T47D (cell line): ENCODE results near the gene PTPRCAP.
"Not testable (repeated sequence)": the region's sequence is repeated elsewhere in the genome, so short reads cannot be mapped to it uniquely, and the experiment has no call there.

Experiments used
- DNase-seq, 2 experiments: peaks; one replicate each; pipeline versions ENCODE4 v3.0.0 to v3.0.0-alpha.2; 2011 to 2012; ENCODE audit warnings: low read depth in 1 of 2, low spot score in 1 of 2
- JUND ChIP-seq: IDR thresholded peaks from 2 replicates; pipeline ENCODE4 v1.6.1; 2012; ENCODE audit warnings: low read depth
- in situ Hi-C: cut with HindIII; loops from 2 replicates; pipeline ENCODE4 v1.10.0; 2016; ENCODE audit warnings: low sequenced_read_pairs, low pct_unique_long_range_greater_than_20kb

The PTPRCAP gene

DNA sequence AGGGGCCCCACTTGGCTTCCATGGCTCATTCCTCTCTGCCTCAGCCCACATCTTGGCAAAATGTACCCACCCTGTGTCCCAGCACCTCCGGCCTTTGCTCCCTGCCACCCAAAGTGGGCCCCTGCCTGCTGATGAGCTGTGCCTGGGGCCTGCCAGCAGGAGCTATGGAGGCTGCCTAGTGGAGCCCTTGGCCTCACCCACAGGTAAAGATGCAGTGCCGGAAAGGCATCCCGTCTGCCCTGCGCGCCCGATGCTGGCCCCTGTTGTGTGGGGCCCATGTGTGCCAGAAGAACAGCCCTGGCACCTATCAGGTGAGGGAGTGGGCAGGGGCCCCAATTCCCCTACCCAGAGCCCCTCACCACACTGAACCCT lies 32.3 kb downstream of the PTPRCAP start:
- no peak for TF ChIP-seq JUND
- in situ Hi-C loops: no loop called here
- no peak for DNase-seq

DNA sequence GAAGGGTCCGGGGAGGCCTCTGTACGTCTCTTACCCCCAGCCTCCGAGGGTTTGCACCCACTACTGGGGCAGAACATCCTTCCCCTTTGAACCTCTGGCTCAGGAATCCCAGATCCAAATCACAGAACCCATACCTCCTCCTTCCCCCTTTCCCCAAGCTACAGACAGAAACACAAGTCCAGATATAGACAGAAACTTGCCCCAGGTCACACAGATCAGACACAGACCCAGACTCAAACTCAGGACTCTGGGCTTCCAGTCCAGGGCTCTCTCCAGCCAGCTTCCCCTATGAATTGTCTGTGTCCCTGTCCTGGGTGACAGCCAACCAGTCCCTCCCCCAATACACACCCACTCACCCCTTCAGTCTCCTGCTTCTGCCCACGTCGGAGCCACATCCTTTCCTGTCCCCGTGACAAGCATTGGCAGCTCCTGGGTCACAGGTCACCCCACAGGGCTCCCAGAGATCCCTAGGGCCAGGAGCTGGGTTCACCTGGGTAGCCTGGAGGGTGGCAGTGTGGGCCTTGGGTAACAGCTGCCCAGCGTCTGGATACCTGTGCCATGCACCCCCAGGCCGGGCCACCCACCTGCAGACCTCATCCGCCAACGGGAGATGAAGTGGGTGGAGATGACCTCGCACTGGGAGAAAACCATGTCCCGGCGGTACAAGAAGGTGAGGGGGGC lies 32.8 kb downstream of the PTPRCAP start:
- TF ChIP-seq JUND: no peak
- no peak for DNase-seq
- in situ Hi-C loops: no loop called here

DNA sequence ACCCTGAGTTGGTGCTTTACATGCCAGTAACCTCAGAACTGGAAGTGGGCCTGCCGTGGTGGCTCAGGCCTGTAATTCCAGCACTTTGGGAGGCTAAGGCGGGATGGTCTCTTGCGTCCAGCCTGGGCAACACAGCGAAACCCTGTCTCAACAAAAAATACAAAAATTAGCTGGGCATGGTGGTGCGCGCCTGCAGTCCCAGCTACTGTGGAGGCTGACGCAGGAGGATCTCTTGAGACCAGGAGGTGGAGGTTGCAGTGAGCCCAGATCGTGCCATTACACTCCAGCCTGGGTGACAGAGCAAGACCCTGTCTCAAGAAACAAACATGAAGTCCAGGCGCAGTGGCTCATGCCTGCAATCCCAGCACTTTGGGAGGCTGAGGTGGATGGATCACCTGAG lies 34.4 kb downstream of the PTPRCAP start:
- in situ Hi-C loops, DNase-seq: not testable (repeated sequence)

DNA sequence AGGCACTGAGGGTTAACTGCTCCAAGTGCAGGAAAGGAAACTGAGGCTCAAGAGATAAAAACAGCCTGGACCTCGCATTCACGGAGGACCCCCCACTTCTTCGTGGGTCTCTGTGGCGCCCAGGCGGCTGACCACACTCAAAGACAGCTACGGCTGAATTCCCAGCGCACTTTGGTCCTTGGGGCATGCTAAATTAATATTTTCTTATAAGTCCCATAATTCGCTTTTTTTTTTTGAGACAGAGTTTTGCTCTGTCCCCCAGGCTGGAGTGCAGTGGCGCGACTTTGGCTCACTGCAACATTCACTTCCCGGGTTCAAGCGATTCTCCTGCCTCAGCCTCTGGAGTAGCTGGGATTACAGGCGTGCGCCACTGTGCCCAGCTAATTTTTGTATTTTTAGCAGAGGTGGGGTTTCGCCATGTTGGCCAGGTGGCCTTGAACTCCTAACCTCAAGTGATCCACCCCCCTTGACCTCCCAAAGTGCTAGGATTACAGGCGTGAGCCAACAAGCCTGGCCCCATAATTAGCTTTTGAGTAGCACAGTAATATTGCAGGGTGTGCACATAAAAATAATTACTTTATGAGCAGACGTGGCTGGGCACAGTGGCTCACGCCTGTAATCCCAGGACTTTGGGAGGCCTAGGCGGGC lies 35.2 kb downstream of the PTPRCAP start:
- in situ Hi-C loops, DNase-seq: not testable (repeated sequence)

DNA sequence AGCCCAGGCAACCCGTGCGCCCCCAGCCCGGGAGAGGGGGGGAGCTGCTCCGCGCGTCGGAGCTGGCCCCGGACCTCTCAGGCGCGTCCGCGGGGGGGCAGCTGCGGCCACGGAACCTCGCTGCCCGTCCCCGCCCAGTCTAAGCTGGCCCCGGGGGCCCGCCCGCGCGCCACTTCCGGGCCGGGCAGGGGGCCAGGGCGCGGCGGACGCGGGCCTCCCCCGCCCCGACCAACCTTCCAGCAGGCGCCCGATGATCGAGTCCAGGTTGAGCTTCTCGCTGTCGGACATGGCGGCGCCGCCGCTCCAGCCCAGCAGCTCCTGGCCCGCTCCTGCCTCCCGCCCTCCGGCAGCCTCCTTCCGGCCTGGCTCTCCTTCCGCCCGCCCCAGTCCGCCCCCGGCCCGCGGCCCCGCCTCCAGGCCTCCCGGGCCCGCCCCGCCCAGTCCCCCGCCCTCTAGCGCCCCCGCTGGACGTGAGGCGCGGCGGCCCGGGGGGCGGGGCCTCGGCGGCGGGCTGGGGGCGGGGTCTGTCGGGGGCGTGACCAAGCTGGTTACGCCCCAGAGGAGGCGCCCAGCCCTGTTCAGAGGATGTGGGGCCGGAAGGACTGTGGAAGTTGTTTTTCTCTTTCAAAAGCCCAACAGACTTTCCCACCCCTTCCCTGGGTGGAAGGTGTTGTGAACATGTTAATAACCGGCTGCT lies 35.8 kb downstream of the PTPRCAP start, which contains the start of gene PPP1CA:
Gene PPP1CA, minus strand, starts transcription at position 364 of the 697 bp plus-strand sequence. Its CDS starts 76 bp downstream, at position 288.
- in situ Hi-C loops: no loop called here
- peak; percentile 94 to 97 for DNase-seq
- TF ChIP-seq JUND: no peak

DNA sequence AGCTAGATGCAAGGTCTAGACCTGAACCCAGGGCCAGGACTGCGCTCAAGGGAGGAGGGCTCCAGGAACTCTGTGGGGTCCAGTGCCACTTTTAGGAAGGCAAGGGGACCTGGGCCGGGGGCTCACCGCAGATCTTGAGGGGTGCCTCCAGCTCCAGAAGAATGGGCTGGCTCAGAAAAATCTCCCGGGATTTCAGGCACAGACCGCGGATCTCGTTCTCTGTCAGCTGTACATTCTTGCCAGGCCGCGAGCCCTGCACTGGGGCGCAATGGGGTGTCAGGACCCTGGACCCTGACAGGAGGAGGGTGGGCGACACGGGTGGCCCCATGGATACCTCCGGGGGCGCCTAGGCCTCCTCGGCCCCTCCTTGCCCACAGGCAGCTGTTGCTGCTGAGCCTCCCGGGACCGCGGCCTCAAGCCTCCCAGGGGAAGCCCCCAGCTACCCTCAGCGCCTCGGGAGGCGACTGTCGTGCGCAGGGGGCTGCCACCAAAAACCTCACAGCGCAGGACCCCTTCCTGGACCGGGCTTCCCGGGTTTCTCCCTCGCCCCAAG lies 36.5 kb downstream of the PTPRCAP start:
- DNase-seq: no peak
- in situ Hi-C loops: no loop called here
- TF ChIP-seq JUND: no peak

DNA sequence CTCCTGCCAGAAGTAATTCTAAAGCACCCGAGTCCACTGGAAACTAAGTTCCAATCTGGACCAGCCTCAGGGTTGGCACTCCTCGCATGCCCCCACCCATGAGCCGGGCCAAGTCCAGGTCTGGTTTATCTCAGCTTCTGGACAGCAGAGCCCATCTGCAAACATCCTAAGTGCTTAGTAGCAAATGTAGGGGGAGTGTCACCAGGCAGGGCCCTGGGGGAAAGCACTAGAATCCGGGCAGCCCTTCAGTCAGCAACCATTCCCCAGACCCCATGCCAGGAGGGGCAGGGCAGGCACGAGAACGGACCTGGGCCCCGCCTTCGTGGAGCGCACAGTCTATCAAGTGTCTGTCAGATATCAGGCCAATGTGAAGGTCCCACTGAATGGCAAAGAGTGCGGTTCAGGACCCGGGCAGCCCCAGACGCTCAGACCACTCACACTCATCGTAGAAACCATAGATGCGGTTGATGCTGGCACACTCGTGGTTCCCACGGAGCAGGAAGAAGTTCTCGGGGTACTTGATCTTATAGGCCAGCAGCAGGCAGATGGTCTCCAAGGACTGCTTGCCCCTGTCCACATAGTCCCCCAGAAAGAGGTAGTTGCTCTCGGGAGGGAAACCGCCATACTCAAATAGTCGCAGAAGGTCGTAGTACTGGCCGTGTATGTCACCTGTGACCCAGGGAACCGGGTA lies 37.1 kb downstream of the PTPRCAP start:
- in situ Hi-C loops: no loop called here
- TF ChIP-seq JUND: no peak
- DNase-seq: no peak

DNA sequence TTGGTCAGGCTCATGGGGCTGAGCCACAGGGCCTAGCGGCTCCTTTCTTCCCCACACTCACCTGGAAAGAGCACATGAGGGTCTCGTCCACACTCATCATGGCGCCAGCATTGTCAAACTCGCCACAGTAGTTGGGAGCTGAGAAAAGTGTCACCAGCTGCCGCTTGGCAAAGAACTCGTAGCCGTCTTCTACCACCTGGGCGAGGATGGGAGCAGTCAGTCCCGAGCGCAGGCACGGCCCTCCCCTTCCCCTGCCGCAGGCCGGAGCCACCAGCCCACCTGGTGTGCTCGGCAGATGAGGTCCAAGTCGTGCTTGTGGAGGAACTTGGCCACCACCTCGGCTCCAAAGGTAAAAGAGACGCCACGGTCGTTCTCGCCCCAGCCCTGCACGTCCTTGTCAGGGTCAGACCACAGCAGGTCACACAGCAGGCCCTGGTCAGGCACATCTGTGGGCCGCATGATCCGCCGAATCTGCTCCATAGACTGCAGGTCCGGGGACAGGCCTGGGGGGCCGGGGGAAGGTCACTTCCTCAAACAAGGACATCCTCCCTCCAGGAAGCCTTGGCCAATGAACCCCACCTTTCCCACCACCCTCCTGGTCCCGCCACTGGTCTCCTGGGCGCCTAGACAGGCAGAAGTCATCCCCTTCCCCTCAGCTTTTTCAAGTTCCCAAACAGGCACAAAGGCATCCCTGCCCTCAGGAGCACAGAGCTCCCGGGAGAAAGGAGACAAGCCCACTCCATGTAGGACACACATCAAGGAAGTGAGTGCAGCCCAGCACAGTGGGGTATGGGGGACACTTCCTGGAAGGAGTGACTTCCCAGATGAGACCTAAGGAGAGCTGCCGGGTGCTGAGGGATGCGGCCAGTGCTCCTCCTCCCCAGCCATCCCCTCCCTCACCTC lies 38.6 kb downstream of the PTPRCAP start:
- no peak for DNase-seq
- in situ Hi-C loops: no loop called here
- TF ChIP-seq JUND: no peak

DNA sequence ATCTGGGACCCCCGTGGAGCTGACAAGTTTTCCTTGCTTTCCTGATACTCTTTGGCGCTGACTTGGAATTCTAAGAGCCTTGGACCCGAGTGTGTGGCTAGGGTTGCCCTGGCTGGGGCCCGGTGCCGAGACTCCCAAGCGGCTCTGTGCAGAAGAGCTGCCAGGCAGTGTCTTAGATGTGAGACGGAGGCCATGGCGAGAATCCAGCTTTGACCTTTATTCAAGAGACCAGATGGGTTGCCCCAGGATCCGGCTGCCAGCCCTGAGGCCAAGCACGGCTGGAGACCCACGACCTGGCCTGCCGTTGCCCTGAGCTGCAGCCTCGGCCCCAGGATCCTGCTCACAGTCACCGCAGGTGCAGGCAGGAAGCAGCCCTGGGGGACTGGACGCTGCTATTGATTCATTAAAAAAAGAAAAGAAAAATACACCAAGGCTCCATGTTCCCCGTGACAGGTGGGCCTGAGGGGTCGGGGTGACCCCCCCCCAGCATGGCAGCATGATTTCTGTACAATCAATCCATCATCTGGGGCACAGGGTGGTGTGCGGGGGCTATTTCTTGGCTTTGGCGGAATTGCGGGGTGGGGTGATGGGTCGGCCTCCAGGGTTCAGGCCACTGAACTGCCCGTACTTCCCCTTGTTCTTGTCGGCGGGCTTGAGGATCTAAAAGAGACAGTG lies 39.4 kb downstream of the PTPRCAP start:
- no peak for TF ChIP-seq JUND
- no peak for DNase-seq
- in situ Hi-C loops: no loop called here

DNA sequence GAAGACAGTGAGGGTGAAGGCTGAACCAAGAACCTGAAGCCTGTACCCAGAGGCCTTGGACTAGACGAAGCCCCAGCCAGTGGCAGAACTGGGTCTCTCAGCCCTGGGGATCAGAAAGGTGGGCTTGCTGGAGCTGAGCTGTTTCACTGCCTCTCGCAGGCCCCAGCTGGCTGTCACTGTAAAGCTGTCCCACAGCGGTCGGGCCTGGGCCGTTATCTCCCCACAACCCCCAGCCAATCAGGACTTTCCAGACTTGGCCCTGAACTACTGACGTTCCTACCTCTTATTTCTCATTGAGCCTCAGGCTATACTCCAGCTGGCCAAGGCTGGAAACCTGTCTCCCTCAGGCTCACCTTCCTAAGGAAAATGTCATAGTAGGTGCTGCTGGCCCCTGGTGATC lies 39.9 kb downstream of the PTPRCAP start:
- no peak for DNase-seq
- no peak for TF ChIP-seq JUND
- in situ Hi-C loops: no loop called here
